Activated T-helper 1 cell treated with anti-CD3 and anti-CD28 coated beads, Interleukin-12 subunit alpha, Interleukin-12 subunit beta, Interleukin-2, Interleukin-4 antibody, amounts not matched to agents 30 ng/mL and 10 ng/mL and 1 ng/mL, durations not matched to agents 14 hours and 24 hours and 36 hours (primary cell): ENCODE measurements around the gene TGFBR1. TPM values are rescaled to one million over a fixed set of nuclear protein-coding genes. Genes with fewer than 3 reads are reported as not detected.

Experiments
- DNase-seq: peaks from one replicate; pipeline ENCODE4 v3.0.0; 2021; ENCODE audit warnings: low spot score
- H3K27ac Mint-ChIP-seq: one replicate; pipeline ENCODE4 v1.8.0; 2021; ENCODE audit warnings: mild to moderate bottlenecking, mixed read lengths
- H3K27me3 Mint-ChIP-seq: one replicate; pipeline ENCODE4 v1.8.0; 2022; ENCODE audit warnings: mild to moderate bottlenecking, moderate library complexity, mixed read lengths; ENCODE audit not compliant: insufficient read depth
- H3K36me3 Mint-ChIP-seq: one replicate; pipeline ENCODE4 v1.8.0; 2021; ENCODE audit warnings: low read depth, mixed read lengths
- H3K4me1 Mint-ChIP-seq: one replicate; pipeline ENCODE4 v1.8.0; 2021; ENCODE audit warnings: low read depth, mixed read lengths
- H3K4me3 Mint-ChIP-seq: one replicate; pipeline ENCODE4 v1.8.0; 2021; ENCODE audit warnings: mild to moderate bottlenecking, moderate library complexity, mixed read lengths
- H3K9me3 Mint-ChIP-seq: one replicate; pipeline ENCODE4 v1.8.0; 2021; ENCODE audit warnings: mixed read lengths
- intact Hi-C: fragments of 100-400 bp; cut with micrococcal nuclease; formaldehyde crosslinking; loops from one replicate; pipeline ENCODE4 v1.15.1; 2024
- total RNA-seq: library from RNA; stranded (reverse); gene quantifications from 2 replicates; pipeline ENCODE4 v1.2.3, GENCODE V29; 2022

Gene TGFBR1
- total RNA-seq, 1 donor from 2014 or later, result 42.6 TPM

- H3K9me3 Mint-ChIP-seq, result peaks cover 15% of the 10 kb centered on the region
- no peaks in the 10 kb centered on the region for H3K27me3 Mint-ChIP-seq
- peak overlapping the region; percentile 83 for H3K27ac Mint-ChIP-seq
- intact Hi-C loops, result no loop called here
- no peak for DNase-seq
- H3K4me3 Mint-ChIP-seq, result peak overlapping the region; percentile 85
- peaks cover 8% of the 10 kb centered on the region for H3K36me3 Mint-ChIP-seq
- peaks cover 58% of the 10 kb centered on the region for H3K4me1 Mint-ChIP-seq
These were observed 1.6 kb upstream of the TGFBR1 start for GRCh38 chr9:99103054-99103895.

GRCh38 chr9:99103901-99104458, 933 bp upstream of the TGFBR1 start:
- no peak for DNase-seq
- H3K4me3 Mint-ChIP-seq, result peak overlapping the region; percentile 85
- H3K4me1 Mint-ChIP-seq, result peaks cover 64% of the 10 kb centered on the region

GRCh38 chr9:99105152-99106043, 485 bp downstream of the TGFBR1 start:
- intact Hi-C loops, result loop anchor here (1.0 to 2.0 kb wide), 6 partner anchors 14 to 993 kb away; partner anchors contain the start of genes ALG2, ERP44, INVS and NR4A3
- H3K9me3 Mint-ChIP-seq, result no peaks in the 10 kb centered on the region
- H3K27ac Mint-ChIP-seq, result peak overlapping the region; percentile 57
- peak; percentile 48 for DNase-seq
- peak overlapping the region; percentile 81 for H3K4me3 Mint-ChIP-seq
- H3K36me3 Mint-ChIP-seq, result peaks cover 17% of the 10 kb centered on the region
- H3K4me1 Mint-ChIP-seq, result peaks cover 68% of the 10 kb centered on the region
- H3K27me3 Mint-ChIP-seq, result no peaks in the 10 kb centered on the region

More at GRCh38 chr9:99103901-99104458, 933 bp upstream of the TGFBR1 start:
- intact Hi-C loops, result loop anchor here (1.0 to 2.0 kb wide), 5 partner anchors 9 to 995 kb away; partner anchors contain the start of genes ALG2, ERP44 and INVS
- Mint-ChIP-seq H3K36me3 (peaks cover 14% of the 10 kb centered on the region), H3K27ac (peak overlapping the region; percentile 83), H3K9me3 (peaks cover 9% of the 10 kb centered on the region), H3K27me3 (no peaks in the 10 kb centered on the region)

- intact Hi-C loops, result loop anchor here (1.0 to 2.0 kb wide), 3 partner anchors 13 to 715 kb away; partner anchors contain the start of gene NR4A3
These were observed 1.1 kb downstream of the TGFBR1 start for GRCh38 chr9:99106044-99106375.

GRCh38 chr9:99107421-99107820, 2.5 kb downstream of the TGFBR1 start:
- no peak for DNase-seq
- H3K36me3 Mint-ChIP-seq, result peaks cover 21% of the 10 kb centered on the region
- peaks cover 72% of the 10 kb centered on the region for H3K4me1 Mint-ChIP-seq
- H3K27ac Mint-ChIP-seq, result no peak overlapping the region
- intact Hi-C loops, result loop anchor here (2.0 kb wide), 2 partner anchors 27 to 713 kb away; partner anchors contain the start of gene NR4A3
- H3K4me3 Mint-ChIP-seq, result peak overlapping the region; percentile 72
- H3K9me3 Mint-ChIP-seq, result no peaks in the 10 kb centered on the region
- H3K27me3 Mint-ChIP-seq, result no peaks in the 10 kb centered on the region

More at GRCh38 chr9:99106044-99106375, 1.1 kb downstream of the TGFBR1 start:
- peak overlapping the region; percentile 57 for H3K27ac Mint-ChIP-seq
- H3K4me3 Mint-ChIP-seq, result peak overlapping the region; percentile 81
- peaks cover 67% of the 10 kb centered on the region for H3K4me1 Mint-ChIP-seq
- no peaks in the 10 kb centered on the region for H3K27me3 Mint-ChIP-seq
- no peaks in the 10 kb centered on the region for H3K9me3 Mint-ChIP-seq
- DNase-seq, result no peak
- H3K36me3 Mint-ChIP-seq, result peaks cover 17% of the 10 kb centered on the region

GRCh38 chr9:99108131-99108530, 3.2 kb downstream of the TGFBR1 start:
- peaks cover 79% of the 10 kb centered on the region for H3K4me1 Mint-ChIP-seq
- intact Hi-C loops, result no loop called here
- DNase-seq, result no peak
- no peaks in the 10 kb centered on the region for H3K9me3 Mint-ChIP-seq
- no peak overlapping the region for H3K27ac Mint-ChIP-seq
- H3K36me3 Mint-ChIP-seq, result peaks cover 21% of the 10 kb centered on the region
- no peaks in the 10 kb centered on the region for H3K27me3 Mint-ChIP-seq
- peak overlapping the region; percentile 4 for H3K4me3 Mint-ChIP-seq

GRCh38 chr9:99109522-99109921, 4.6 kb downstream of the TGFBR1 start:
- Mint-ChIP-seq H3K9me3 (no peaks in the 10 kb centered on the region), H3K36me3 (peaks cover 23% of the 10 kb centered on the region), H3K4me3 (no peak overlapping the region), H3K27ac (no peak overlapping the region), H3K27me3 (no peaks in the 10 kb centered on the region), H3K4me1 (peaks cover 84% of the 10 kb centered on the region)
- intact Hi-C loops, result no loop called here
- DNase-seq, result no peak

GRCh38 chr9:99112750-99113413, 8.0 kb downstream of the TGFBR1 start:
- Mint-ChIP-seq H3K27ac (peak overlapping the region; percentile 71), H3K36me3 (peaks cover 23% of the 10 kb centered on the region), H3K4me1 (peaks cover 83% of the 10 kb centered on the region), H3K27me3 (no peaks in the 10 kb centered on the region), H3K9me3 (no peaks in the 10 kb centered on the region), H3K4me3 (peak overlapping the region; percentile 52)
- peak; percentile 35 for DNase-seq
- intact Hi-C loops, result loop anchor here (1.0 kb wide), 1 partner anchor 9 kb away; no protein-coding TSS in a partner anchor

GRCh38 chr9:99113414-99114048, 8.6 kb downstream of the TGFBR1 start:
- Mint-ChIP-seq H3K27ac (peak overlapping the region; percentile 71), H3K4me3 (peak overlapping the region; percentile 52), H3K27me3 (no peaks in the 10 kb centered on the region), H3K9me3 (no peaks in the 10 kb centered on the region), H3K4me1 (peaks cover 78% of the 10 kb centered on the region), H3K36me3 (peaks cover 20% of the 10 kb centered on the region)
- intact Hi-C loops, result loop anchor here (1.0 kb wide), 1 partner anchor 9 kb away; no protein-coding TSS in a partner anchor
- DNase-seq, result no peak

GRCh38 chr9:99114049-99114440, 9.1 kb downstream of the TGFBR1 start:
- no peaks in the 10 kb centered on the region for H3K27me3 Mint-ChIP-seq
- intact Hi-C loops, result no loop called here
- no peak overlapping the region for H3K4me3 Mint-ChIP-seq
- H3K9me3 Mint-ChIP-seq, result no peaks in the 10 kb centered on the region
- no peak overlapping the region for H3K27ac Mint-ChIP-seq
- peaks cover 19% of the 10 kb centered on the region for H3K36me3 Mint-ChIP-seq
- peaks cover 78% of the 10 kb centered on the region for H3K4me1 Mint-ChIP-seq
- no peak for DNase-seq

GRCh38 chr9:99114846-99115500, 10.1 kb downstream of the TGFBR1 start:
- Mint-ChIP-seq H3K9me3 (no peaks in the 10 kb centered on the region), H3K4me3 (no peak overlapping the region), H3K27me3 (no peaks in the 10 kb centered on the region), H3K36me3 (peaks cover 14% of the 10 kb centered on the region), H3K4me1 (peaks cover 78% of the 10 kb centered on the region), H3K27ac (no peak overlapping the region)
- intact Hi-C loops, result no loop called here
- no peak for DNase-seq
